LNCAP (cell line): ENCODE results near the gene HDAC4.

Experiments
- TF ChIP-seq, protein P1 (sequence below): fragments of 450-650 bp; IDR thresholded peaks from 2 replicates; pipeline ENCODE4 v1.5.1; 2017; ENCODE audit warnings: mild to moderate bottlenecking

Gene HDAC4

DNA sequence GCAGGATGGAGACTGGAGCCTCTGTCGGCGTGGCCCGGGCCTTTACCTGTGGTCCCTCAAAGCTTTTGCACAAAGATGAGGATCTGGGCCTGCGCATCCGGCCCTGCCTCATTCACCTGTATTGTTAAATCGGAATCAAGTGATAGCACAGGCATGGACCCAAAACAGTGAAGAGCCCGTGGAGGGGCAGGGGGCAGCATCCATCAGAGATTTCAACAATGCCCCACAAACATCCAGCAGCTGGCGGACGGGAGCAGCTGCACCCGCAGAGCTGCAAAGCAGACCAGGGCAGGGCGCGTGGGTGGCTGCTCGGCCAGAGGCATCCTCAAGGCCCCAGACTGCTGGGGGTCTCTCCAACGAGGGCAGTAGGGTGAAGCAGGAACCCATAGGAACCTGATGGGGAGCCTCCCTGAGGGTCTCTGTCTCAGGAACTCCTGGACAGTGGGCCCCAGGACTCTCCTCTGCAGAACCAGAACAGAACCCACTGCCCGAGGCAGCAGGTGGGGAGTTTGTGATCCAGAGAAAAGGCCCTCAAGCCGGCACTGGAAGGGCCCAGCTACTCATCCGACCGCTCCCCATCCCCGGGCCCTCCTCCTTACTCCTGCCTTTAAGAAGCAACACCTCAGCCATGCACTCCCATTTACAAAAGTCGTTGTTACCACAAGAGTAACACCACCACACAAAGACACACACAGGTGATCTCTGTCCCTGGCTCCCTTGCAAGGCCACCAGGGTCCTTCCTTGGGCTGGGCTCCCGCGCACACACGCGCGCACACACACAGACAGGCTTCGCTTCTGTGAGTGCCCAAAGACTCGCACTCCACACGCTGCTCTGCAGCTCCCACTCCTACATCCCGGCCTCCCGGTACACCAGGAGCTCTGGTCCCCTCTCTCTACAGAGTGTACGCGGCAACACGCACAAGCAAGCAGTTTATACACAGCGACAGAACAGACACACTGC is 28.8 kb downstream of the HDAC4 start:
- TF ChIP-seq, protein P1, sequence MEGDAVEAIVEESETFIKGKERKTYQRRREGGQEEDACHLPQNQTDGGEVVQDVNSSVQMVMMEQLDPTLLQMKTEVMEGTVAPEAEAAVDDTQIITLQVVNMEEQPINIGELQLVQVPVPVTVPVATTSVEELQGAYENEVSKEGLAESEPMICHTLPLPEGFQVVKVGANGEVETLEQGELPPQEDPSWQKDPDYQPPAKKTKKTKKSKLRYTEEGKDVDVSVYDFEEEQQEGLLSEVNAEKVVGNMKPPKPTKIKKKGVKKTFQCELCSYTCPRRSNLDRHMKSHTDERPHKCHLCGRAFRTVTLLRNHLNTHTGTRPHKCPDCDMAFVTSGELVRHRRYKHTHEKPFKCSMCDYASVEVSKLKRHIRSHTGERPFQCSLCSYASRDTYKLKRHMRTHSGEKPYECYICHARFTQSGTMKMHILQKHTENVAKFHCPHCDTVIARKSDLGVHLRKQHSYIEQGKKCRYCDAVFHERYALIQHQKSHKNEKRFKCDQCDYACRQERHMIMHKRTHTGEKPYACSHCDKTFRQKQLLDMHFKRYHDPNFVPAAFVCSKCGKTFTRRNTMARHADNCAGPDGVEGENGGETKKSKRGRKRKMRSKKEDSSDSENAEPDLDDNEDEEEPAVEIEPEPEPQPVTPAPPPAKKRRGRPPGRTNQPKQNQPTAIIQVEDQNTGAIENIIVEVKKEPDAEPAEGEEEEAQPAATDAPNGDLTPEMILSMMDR, result no peak

DNA sequence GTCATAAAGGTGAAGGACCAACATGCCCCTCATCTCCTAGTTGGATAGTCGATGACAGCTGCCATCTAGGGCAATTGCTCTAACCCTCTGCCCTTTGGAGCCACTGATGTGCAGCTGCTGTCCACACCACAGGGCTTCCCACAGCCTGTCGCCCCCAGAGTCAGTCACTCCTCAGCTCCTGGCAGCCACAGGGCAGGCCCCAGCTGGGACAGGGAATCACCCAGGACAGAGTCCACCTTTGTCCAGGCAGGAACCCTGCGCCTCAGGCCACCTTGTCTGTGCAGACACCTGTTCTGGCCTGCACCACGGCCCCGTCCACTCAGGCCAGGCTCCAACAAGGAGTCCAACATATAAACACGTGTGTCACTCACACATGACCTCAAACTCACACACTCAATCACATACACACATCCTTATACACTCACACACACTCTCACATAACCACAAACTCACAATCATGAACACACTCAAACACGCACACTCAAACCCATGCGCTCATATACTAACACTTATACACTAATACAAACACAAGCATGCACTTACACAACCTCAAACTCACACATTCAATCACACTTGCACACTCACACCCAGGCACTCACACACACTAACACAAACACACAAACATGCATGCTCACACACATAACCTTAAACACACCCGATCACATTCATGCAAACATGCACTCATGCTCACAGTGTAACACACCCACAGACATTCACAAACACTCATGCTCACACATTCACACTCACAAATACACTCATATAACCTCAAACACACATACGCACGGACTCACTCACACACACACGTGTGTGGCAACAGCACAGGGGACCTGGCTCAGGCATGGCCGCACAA is 29.7 kb downstream of the HDAC4 start:
- TF ChIP-seq, protein P1, result no peak

GRCh38 chr2:239370403-239370802 is 30.4 kb downstream of the HDAC4 start:
- TF ChIP-seq, protein P1, result no peak

- TF ChIP-seq, protein P1, result no peak
Observed at GRCh38 chr2:239369631-239370161, 31.1 kb downstream of the HDAC4 start.

- TF ChIP-seq, protein P1, result no peak
Observed at GRCh38 chr2:239368906-239369552, 31.8 kb downstream of the HDAC4 start.

- TF ChIP-seq, protein P1, result no peak
Observed at GRCh38 chr2:239368321-239368720, 32.5 kb downstream of the HDAC4 start.

- TF ChIP-seq, protein P1, result no peak
Observed at GRCh38 chr2:239366740-239367139, 34.1 kb downstream of the HDAC4 start.
